GM06990 (cell line): ENCODE results near the gene RPRML.

Experiments
- DNase-seq: peaks from one replicate; pipeline ENCODE4 v3.0.0-alpha.2; 2011; ENCODE audit not compliant: insufficient read length; ENCODE audit errors: extremely low read depth
- H3K27me3 ChIP-seq: replicated peaks from 2 replicates; pipeline ENCODE4 v1.6.0; 2011; ENCODE audit warnings: low read length; ENCODE audit not compliant: control insufficient read depth, insufficient read depth
- H3K36me3 ChIP-seq: 2 replicates; pipeline ENCODE4 v1.5.1; 2011; ENCODE audit warnings: low read length; ENCODE audit not compliant: control insufficient read depth, insufficient read depth
- H3K4me3 ChIP-seq: replicated peaks from 2 replicates; pipeline ENCODE4 v1.5.1; 2011; ENCODE audit warnings: low read depth, mild to moderate bottlenecking, control low read depth, low read length
- CTCF ChIP-seq: IDR thresholded peaks from 2 replicates; pipeline ENCODE4 v1.5.1; 2011; ENCODE audit warnings: low read length, control low read depth, mild to moderate bottlenecking, inconsistent platforms; ENCODE audit not compliant: insufficient read depth, poor library complexity, severe bottlenecking

Gene RPRML

GRCh38 chr17:46972346-46972745, 6.7 kb downstream of the RPRML start:
- no peak for TF ChIP-seq CTCF
- no peaks in the 10 kb centered on the region for H3K36me3 ChIP-seq
- H3K27me3 ChIP-seq, result peaks cover 3% of the 10 kb centered on the region; the same call in 1 of the 2 replicates
- no peak overlapping the region for H3K4me3 ChIP-seq
- no peak for DNase-seq

DNA sequence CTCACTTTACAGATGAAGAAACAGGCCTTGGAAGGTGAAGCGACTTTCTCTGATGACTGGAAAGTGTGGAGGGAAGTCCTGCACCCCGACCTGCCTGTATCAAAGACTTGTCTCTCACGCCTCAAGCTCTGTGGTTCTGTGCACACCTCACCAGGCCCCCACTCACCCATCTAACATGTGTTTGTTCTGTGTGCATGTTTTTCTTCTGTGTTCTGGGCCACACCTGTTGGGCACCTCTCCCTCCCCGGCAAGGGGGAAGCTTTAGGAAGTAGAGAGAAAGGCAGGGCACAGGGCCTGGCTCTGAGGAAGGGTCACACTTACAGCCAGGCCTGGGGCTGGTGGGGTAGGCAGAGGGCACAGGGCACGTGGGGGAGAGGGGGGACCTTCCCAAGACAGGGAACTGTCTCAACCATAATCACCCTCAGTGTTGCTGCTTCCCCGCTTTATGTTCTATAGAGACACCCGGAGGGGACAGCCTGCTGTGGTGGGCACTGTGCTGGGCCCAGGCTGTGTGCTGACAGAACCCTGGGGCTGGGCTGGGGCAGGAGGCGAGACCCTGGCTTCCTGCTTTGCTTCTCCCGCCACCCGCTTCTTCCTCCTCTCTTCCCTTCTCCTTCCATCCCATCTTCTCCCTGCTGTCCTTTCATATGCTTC, 7.3 kb downstream of the RPRML start:
- no peak overlapping the region for H3K4me3 ChIP-seq
- peaks cover 6% of the 10 kb centered on the region; the same call in 1 of the 2 replicates for H3K27me3 ChIP-seq
- DNase-seq, result no peak
- no peak for TF ChIP-seq CTCF
- no peaks in the 10 kb centered on the region for H3K36me3 ChIP-seq

DNA sequence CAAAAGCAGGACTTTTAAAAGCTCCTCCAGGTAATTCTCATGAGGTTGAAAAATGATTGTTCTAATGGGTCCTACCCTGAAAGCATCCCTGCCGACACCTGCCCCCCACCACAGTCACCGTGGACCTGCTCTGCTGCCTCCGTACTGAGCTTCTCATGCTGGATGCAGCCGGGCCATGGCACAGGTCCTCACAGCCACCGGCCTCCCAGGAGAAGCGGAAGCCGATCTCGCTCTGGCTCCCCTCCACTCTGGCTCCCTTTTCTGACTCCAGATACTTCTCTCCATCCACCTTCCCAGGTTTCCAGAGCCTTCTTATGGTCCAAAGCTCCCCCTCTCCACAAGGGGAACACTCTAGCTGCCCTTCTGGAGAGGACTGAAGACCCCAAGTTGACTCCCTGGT, 10.2 kb downstream of the RPRML start:
- TF ChIP-seq CTCF, result no peak
- no peaks in the 10 kb centered on the region for H3K36me3 ChIP-seq
- H3K27me3 ChIP-seq, result peaks cover 6% of the 10 kb centered on the region; the same call in 1 of the 2 replicates
- H3K4me3 ChIP-seq, result no peak overlapping the region
- DNase-seq, result no peak

DNA sequence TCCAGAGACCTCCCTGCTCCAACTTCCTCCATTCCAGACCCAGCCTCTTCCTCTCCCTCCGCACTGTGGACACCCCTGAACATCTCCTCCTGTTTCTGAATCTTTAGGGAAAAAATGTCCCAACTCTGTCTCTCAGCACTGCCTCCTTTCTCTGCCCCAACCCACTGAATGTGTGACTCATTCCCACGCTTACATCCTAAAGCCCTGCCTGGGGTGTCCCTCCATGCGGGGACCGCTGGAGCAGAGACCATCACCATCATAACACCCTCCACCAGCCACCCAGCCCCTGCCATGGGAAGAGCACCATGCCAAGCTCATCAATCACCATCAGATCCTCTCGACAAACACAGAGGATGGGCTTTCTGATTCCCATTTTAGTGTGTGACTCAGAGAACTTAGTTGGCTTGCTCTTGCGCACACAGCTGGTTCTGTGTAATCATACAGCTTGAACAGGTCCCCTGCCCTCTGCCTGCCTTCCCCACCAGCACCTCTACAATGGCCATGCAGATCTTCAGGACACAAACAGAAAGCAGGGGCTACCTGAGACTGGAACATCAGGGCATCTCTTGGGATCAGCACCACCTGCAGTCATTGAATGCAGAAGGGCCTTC, 10.7 kb downstream of the RPRML start:
- no peak for DNase-seq

GRCh38 chr17:46964315-46965265, 14.5 kb downstream of the RPRML start:
- Histone ChIP-seq H3K36me3 (no peaks in the 10 kb centered on the region), H3K4me3 (no peak overlapping the region), H3K27me3 (peaks cover 2% of the 10 kb centered on the region; the same call in 1 of the 2 replicates)
- no peak for TF ChIP-seq CTCF
- DNase-seq, result no peak

More for the DNA sequence above, 10.7 kb downstream of the RPRML start:
- Histone ChIP-seq H3K36me3 (no peaks in the 10 kb centered on the region), H3K27me3 (peaks cover 6% of the 10 kb centered on the region; the same call in 1 of the 2 replicates), H3K4me3 (no peak overlapping the region)
- no peak for TF ChIP-seq CTCF
